RKO (cell line): Measurements from ENCODE around the gene HECTD4.
A peak's percentile ranks its signal among the peaks of the same experiment; 100 is the strongest.

Source experiments
- DNase-seq: peaks from one replicate; pipeline ENCODE4 v3.0.0-alpha.2; 2016; ENCODE audit warnings: low spot score

The HECTD4 gene

DNA sequence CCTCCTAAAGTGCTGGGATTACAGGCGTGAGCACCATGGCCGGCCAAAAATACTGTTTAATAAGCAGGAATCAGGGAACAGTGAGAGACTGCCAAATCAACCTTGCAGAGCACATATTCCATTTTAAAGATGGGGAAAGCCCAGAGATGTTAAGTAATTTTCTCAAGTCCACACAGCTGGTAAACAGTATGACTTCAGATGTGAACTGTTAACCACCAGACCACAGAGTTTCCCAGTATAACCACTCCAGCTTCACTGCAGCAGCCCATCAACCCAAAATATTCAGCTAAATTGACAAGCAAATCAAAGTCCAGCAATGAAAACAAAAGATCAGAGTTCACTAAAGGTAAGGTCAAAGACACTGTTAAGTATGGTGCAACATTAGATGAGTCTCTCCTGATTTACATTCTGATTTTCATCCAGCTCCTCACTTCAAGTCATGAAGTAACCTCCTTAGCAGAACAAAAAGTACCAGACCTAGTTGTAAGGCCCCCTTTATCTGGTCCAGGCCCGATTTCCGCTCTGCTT is 174.8 kb downstream of the HECTD4 start:
- DNase-seq: no peak

DNA sequence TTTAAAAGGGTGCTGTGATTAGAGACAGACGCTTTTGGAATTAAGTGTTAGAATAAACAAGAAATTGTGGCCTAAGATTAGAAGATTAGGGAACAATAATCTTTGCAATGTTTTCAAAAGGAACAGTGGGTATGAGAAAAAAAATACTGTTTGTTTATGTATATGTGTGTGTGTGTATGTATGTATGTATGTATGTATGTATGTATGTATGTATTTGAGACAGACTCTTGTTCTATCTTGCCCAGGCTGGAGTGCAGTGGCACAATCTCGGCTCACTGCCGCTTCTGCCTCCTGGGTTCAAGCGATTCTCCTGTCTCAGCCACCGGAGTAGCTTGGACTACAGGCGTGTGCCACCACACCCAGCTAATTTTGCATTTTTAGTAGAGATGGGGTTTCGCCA is 175.3 kb downstream of the HECTD4 start:
- no peak for DNase-seq

DNA sequence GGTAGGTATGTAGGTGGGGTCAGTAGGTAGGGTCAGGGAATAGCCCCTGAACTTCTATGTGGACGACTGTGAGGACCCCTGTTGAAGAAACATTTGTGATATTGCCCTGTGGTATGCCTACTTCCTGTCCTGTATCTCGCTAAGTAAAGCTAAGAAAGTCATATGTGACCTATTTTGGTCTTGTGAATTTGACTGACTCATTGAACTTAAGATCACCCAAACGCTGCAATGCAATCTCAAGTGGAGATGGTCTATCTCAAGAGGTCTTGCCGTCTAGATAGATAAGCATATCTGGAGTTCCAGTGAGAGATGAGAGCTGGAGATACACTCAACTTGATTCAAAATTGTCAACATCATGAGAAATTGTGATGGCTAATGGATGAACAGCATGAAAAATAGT is 183.1 kb downstream of the HECTD4 start:
- DNase-seq: no peak

DNA sequence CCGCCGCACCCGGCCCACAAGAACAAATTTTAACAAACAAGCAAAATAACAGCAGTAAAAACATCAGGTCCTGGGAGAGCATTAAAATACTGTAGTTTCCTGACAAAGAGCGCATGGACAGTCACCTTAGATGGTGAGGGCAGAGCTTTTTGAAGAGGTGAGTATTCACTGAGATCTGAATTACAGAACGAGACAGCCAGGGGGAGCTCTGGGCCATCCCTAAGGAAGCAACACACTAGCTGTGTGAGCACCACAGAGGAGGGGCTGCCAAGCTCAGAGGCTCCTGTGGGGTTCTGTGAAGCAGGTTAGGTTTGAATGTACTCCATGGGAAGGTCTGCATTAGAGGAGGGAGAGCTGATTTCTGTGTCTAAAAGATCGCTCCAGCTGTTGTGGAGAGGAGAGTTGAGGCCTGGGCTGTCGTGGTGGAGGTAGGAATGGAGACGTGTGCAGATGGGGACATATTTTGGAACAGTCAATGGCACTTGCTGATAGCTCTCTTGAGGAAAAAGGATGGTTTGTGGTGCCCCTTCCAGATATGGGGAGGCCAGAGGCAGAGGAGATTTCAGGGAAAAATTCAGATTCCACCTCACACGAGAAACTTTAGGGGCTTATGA is 184.0 kb downstream of the HECTD4 start:
- peak; percentile 58 for DNase-seq

DNA sequence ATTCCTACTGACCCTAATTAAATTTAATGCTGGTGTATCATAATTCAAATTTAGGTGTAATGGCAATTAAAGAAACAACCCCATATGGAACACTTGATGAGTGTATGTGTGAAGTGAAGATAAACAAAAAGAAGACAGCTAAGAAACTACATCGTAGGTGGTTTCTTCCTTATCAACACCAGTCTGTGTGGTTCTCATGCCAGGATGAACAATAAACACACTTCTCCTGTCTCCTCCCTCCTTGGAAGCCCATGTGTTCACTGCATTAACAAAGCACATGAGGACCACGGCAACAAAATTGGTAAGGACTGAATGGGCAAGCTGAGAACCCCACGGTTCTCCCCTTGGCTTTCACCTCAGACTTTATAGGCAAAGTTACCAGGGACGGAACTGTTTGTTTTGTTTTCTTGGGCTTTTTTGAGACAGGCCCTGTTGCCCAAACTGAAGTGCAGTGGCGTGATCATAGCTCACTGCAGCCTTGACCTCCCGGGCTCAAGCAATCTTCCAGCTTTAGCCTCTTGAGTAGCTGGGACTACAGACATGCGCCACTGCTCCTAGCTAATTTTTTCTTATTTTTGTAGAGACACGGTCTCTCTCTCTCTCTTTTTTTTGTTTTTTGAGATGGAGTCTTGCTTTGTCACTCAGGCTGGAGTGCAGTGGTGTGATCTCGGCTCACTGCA is 185.9 kb downstream of the HECTD4 start:
- no peak for DNase-seq

DNA sequence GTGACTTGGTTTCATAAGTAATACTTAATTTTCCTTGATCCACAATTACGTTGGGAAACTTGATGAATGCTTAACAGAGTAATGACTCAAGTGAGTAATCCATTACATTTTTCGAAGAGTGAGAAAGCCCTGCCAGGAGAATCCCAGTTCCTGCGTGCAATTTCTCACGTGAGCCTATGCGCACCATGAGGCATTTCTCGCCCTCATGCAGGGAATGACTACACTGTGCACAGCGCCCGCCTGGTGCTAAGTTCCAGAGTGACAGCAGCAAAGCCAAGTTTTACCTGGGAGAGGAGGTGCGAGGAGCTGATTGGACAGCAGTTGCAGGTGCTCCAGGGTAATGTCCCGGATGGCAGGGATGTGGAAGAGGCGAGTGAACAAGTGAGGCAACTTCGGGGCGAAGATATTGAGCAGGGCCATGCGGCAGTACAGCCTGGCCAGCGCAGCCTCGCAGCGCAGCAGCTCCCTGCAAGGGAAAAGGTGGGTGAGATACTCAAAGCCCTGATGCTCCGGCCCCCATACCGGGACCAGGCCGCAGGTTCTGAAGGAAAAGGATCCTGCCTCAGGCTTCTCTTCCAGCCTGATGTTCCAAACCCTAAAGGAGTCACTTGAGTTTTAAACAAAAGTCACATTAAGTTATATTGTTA is 187.5 kb downstream of the HECTD4 start:
- DNase-seq: no peak

DNA sequence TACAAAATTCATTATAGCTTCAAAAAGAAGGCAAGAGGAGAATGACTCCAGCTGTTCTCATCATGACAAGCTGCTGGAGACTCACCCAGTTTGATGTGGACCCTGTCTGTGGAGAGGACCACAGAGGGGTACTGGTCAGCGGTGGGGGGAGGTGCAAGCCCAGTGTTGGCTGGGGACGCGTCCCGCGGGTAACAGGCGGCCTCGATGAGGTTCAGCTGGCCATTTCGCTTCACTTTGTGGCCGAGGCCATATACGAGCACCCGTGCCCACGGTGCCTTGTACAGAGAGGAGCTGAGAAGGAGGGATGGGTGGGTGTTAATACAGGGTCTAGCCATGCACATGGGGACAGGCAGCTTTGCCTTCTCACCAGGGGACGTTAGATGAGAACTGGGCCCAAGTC is 189.8 kb downstream of the HECTD4 start:
- no peak for DNase-seq

DNA sequence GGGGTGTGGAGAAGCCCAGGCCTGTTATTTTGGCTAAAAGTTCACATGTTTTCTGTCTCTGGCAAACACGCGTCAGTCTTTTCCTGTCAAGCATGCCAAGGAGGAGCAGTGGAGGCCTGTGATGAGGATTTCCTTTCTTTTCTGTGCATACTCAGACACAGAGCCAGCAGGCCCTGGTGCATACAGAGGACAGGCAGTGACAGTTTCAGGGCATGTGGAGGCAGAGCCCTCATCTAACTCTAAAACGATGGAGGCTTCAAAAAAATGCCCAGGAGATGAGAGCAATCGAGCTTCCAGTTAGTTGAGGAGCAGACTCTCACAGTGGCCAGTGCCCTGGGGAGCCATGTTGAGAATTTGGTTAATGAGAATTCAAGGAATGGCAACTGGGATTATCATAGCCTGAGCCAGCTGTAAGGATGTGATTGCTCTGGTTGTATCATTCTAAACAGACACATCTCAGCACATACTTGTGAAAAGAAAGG is 190.3 kb downstream of the HECTD4 start:
- no peak for DNase-seq

DNA sequence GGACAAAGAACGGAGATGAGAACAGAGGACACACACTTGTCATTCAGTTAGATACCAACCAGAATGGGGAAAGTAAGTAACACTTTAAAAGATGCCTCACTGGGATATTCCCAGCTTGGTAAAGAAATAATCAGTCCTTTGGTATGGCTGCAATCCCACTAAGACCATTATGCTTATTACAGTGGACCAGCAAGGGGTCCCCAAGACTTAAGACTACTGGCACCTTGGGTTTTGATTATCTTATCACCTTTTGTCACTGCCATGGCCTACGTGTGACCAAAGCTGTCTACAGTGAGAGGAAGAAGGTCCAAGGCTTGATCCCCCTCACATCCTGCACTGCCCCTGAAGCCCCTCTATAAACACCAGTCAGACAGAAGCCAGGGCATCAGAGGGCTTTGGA is 191.0 kb downstream of the HECTD4 start:
- no peak for DNase-seq

DNA sequence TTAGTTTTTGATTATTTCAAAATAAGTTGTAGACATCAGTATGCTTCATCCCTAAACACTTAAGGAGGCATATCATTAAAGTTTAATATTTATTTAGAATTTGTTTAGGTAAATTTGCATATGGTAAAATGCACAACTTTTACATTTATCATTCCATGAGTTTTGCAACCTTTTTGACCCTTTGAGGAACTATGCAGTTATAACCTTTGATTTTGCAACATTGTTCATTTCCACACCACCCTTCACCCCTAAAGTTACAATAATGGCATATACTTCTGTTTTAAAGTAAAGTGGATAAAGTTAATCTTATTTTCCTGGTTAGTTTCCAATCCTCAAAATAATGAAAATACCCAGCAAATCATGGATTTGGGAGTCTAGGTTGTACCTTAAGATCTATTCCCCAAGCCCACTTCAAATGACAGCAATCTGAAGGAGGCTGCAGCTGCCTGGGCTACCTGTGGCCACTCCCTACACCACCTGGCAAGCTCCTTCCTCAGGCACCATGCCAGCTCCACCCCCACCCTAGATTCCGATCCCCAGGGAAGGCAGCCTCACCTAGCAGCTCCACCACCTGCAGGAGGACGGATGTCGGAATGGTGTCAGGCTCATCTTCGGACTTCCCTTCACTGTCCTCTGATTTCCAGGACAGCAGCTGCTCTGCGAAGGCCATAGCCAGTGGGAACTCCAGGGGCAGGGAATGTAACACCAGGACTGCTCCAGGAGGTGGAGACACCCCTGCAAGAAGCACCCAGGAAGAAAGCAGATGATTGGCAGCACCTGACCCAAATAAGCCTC is 191.8 kb downstream of the HECTD4 start:
- no peak for DNase-seq

DNA sequence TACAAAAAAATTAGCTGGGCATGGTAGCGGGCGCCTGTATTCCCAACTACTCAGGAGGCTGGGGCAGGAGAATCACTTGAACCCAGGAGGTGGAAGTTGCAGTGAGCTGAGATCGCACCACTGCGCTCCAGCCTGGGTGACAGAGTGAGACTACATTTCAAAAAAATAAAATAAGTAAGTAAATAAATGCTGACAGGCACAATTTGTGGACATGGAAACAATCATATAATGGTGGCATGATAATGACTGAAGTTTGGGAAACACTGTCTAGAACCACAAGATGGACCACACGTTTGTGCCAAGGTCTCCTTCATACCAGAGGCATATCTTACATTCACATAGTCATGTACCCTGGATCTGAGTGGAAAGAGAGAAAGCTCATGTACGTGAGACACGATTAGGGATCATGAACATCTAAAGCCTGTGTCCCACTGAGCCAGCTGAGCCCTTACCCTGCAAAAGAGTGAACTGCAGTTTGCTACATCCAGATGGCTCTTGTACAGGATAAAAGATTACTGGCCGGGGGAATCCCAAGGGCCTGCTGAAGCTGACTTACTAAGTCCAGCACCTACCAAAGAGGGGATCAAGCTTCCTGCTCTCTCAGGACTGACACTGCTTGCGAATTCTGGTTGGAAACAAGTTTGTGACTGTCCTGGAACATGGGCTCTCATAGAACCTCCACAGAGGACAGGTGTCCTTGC is 194.0 kb downstream of the HECTD4 start:
- no peak for DNase-seq

DNA sequence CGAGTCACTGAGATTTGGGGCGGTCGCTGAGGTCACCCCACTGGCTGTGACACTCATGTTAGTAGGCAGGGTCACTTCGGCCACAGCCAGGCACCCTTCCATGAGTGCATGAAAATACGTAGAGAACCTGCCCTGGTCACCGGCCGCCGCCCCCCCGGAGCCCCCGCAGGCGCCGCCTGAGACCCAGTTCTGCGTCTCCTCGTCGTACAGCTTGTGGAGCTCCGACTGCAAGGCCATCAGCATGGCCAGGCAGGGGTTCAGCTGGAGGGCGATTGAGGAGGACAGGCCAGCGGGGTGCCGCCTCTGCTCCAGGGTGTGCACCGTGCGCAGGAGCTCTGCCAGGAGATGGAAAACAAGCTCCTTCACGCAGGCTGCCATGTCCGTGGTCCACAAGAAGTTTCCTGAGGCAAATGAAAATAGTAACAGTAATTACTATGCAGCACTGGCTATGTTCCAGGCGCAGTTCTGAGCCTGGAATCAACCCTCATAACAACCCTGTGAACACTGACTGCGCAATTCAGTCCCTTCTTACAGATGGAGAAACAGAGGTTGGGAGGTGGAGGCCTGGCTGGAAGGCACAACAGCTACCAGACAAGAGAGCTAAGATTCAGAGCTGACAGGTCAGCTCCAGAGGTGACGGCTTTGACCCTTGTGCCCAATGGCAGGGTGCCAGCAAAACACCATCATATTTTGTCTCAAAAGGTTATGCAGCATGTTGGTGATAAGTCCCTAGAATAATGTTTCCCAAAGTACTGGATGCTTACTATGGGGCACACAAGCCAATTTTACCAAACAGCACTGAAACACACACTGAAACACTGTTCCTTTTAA is 196.9 kb downstream of the HECTD4 start:
- DNase-seq: no peak

DNA sequence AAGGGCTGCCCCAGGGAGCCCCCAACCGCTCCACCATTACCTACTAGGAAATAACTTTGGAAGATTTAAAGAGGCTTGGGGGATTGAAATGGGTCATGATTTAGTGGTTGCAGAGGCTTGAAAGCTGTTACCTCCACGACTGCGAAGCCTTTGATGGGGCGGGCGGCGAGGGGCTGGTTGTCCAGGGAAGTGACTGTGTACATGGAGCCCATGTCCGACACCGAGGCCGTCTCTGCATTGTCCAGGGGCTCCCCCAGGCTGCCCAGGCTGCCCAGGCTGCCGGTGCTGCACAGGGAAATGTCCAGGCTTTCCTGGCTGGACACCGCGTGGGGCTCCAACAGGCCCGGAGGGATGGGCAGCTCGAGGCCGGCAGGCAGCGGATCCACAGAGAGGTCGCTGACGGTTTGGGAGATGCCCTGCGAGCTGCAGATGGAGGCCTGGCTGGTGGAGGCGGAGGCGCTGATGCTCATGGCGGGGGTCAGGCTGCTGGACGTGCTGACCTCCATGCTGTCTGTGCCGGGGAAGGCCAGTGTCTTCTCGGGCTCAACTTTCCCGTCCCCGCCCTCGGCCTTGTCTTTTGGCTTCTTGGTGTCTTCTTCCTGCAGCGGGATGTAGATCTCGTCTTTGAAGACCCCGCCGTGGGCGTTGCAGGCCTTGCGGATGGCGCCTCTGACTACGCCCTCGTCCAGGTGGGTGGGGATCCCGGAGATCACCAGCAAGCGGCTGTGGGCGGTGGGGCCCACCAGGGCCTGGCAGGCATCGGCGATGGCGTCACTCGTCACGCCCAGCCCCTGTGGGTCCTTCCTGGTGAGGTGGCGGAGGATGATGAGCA is 198.0 kb downstream of the HECTD4 start:
- no peak for DNase-seq

DNA sequence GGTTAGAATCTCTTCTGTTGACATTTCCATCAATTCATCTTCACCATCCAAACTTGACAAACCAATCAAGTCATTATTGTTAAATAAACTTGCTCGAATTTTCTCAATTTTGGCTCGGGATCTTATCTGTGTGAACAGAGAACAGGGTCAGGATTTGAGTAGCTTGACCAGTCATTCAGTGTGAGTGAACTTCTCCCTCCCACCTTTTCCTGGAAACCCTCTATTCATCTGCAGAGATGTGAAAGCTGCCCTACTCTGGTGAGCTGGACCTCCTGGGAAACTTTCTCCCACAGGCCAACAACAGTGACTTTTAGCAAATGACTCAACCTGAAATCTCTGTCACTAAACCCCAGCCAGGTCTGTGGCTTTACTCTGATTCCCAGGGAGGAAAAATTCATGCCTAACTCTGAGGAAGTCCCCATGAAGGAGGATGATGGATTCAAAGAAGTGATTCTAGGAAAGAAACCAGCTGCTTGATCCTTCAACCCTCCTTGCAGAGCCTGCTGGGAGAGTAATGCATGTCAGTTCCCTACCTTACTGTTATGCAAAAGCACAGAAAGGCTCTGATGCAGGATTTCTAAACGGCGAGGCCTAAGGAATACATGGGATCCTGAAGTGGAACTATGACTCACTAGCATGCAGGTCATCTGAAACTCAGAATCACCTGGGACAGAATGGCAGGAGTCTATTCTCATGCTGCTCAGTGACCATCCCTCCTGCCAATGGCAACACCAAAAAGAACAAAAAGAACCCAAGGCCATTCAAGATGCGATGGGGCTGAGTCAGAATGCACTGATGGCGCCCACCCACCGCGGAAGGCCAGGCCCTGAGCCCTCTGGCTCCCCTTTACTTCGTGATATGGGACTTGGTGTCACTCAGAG is 198.8 kb downstream of the HECTD4 start:
- no peak for DNase-seq

DNA sequence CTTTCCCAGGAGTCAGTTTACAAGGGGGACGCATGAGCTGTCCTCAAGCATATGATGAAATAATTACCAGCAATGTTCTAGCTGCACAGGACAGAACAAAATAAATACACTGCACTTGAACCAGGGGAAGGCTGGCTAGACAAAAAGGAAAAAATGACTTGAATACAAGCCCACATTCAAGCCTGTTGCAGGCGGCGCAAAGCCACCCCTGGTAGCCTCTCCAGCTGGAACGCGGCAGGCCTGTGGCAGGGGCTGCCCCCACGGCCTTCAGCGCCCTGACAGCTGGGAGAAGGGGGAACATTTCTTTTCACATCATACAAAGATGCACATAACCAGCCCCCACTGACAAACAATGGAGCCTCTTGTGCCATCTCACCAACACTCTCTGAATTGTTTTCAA is 199.7 kb downstream of the HECTD4 start:
- no peak for DNase-seq

DNA sequence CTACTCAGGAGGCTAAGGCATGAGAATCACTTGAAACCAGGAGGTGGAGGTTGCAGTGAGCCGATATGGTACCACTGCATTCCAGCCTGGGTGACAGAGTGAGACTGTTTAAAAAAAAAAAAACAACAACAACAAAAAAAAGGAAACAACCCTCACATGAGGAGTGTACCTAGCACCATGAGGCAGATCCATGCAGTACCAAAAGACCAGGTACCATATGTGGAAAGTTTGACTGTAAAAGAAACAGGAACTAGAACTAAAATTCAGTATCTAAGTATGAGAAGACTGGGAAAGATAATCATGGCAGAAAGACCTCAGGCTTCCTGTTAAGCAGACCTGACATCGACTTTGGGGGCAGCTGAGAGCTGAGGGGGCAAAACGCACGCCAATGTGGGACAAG is 201.8 kb downstream of the HECTD4 start:
- DNase-seq: no peak

DNA sequence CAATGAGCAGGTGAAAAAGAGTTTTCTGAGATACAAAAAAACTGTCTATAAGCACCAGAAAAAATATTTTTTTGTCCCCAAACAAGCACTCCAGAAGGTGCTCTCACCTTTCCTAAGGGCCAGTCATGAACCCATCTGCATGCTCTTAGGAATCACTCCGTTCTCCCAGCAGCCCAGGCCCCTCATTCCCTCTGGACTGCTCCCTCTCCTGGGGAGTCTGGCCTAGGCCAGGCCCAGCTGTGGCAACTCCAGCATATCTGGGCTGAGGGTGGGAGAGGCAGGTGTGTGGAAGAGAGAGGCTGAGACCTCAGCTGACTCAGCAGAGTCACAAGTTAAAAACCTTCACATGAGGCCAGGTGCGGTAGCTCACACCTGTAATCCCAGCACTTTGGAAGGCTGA is 202.3 kb downstream of the HECTD4 start:
- no peak for DNase-seq

DNA sequence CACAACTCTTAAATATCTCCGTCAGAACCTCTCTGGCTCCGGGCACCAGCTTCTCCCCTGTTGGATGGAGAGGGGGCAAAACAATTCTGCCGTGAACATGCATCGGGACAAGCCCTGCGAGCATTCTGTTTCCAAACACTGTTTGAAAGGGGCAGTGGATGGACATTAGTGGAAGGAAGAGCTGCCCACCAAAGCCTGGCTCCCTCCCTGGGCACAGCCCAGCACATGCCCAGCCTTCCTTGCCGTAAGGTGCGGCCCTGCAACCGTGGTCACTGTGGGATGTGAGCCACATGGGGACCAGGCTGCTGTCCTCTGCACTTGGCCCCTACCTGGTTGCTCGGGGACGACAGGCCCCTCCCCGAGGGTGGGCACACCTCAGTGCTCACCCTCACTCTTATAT is 202.9 kb downstream of the HECTD4 start:
- no peak for DNase-seq

DNA sequence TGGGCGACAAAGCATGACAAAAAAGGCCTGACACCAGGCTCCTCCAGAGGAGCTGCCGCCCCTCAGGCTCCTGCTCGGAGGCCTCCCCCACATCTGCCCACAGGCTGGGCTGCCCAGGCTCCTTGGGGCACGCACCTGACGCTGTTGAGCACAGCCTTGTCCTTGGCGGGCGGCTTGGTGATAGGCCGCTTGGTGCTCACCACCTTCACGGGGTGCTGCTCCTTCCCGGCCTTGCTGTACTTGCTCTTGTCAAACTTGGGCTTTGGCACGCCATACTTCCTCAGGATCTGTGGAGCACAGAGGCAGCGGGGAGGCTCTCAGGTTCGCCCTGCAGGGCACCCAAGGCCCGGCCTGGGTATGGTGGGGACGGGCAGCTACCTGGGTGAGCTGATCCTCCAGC is 203.4 kb downstream of the HECTD4 start:
- DNase-seq: no peak
